ENCODE data around the gene CAMSAP1.

GRCh38 chr9:135816651-135816970, 90.7 kb downstream of the CAMSAP1 start:
- TF ChIP-seq NRF1 (conservative IDR thresholded peaks at IDR 0.05 in 1 of 2, IDR thresholded peaks at IDR 0.05 in 1 of 2) (no peak), ATF2 (CRISPR knock-in tag; IDR thresholded peaks at IDR 0.05) (no peak), MAFF (IDR thresholded peaks at IDR 0.05; ENCODE audit: low read length) (no peak), ELK3 (CRISPR knock-in tag; IDR thresholded peaks at IDR 0.05) (no peak)
